Ishikawa (cell line): ENCODE data around the gene ALDH1L1.

Experiments
- CEBPB ChIP-seq: IDR thresholded peaks from 2 replicates; pipeline ENCODE4 v1.6.1; 2012
- EP300 ChIP-seq: IDR thresholded peaks from 2 replicates; pipeline ENCODE4 v1.6.1; 2012; ENCODE audit warnings: borderline replicate concordance
- FOXM1 ChIP-seq: IDR thresholded peaks from 2 replicates; pipeline ENCODE4 v1.6.1; 2012; ENCODE audit warnings: low read depth, borderline replicate concordance
- TAF1 ChIP-seq: IDR thresholded peaks from 2 replicates; pipeline ENCODE4 v1.6.1; 2012; ENCODE audit warnings: low read depth, mild to moderate bottlenecking
- ZBTB7A ChIP-seq: IDR thresholded peaks from 2 replicates; pipeline ENCODE4 v1.6.1; 2012; ENCODE audit warnings: low read depth
- TF ChIP-seq, protein P1 (sequence below): IDR thresholded peaks from 2 replicates; pipeline ENCODE4 v1.6.1; 2012; ENCODE audit warnings: low read depth, mild to moderate bottlenecking

ALDH1L1 gene

DNA sequence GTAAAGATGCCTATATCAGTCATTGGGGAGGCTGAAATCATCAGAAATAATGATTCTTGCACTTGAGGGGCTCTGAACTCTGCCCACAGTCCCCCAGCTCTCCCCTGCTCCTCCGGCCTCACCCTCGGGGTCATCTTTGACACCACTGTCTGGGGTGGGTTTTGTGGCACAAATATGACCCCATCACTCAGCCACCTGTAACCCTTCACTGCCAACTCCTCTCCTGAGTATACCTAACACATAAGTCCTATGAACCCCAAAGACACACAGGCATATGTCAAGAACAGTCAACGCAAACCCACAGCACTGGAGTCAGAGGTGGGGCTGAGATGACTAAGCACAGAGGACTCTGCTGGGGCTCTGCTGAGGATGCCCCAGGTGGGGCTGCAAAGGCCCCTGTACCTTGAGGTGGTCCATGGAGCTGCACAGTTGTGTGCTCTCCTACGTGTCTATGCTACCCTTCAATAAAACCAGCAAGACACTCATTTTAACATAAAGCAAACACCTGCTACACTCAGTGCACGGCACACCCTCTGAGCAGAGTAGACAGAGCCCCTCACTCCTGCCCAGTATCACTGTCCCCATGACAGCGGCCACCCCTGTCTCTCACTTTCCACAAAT is 126.3 kb downstream of the ALDH1L1 start:
- TF ChIP-seq EP300 (no peak), CEBPB (no peak), ZBTB7A (no peak), FOXM1 (no peak), TAF1 (no peak)
- TF ChIP-seq, protein P1, sequence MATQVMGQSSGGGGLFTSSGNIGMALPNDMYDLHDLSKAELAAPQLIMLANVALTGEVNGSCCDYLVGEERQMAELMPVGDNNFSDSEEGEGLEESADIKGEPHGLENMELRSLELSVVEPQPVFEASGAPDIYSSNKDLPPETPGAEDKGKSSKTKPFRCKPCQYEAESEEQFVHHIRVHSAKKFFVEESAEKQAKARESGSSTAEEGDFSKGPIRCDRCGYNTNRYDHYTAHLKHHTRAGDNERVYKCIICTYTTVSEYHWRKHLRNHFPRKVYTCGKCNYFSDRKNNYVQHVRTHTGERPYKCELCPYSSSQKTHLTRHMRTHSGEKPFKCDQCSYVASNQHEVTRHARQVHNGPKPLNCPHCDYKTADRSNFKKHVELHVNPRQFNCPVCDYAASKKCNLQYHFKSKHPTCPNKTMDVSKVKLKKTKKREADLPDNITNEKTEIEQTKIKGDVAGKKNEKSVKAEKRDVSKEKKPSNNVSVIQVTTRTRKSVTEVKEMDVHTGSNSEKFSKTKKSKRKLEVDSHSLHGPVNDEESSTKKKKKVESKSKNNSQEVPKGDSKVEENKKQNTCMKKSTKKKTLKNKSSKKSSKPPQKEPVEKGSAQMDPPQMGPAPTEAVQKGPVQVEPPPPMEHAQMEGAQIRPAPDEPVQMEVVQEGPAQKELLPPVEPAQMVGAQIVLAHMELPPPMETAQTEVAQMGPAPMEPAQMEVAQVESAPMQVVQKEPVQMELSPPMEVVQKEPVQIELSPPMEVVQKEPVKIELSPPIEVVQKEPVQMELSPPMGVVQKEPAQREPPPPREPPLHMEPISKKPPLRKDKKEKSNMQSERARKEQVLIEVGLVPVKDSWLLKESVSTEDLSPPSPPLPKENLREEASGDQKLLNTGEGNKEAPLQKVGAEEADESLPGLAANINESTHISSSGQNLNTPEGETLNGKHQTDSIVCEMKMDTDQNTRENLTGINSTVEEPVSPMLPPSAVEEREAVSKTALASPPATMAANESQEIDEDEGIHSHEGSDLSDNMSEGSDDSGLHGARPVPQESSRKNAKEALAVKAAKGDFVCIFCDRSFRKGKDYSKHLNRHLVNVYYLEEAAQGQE: no peak
